Chondrocyte (in vitro differentiated cells): ENCODE measurements around the gene RPUSD3. TPM values are rescaled to one million over a fixed set of nuclear protein-coding genes. Genes with fewer than 3 reads are reported as not detected.
"Not testable (repeated sequence)": the region's sequence is repeated elsewhere in the genome, so short reads cannot be mapped to it uniquely, and the experiment has no call there.

Source experiments
- DNase-seq: peaks from one replicate; pipeline ENCODE4 v3.0.0; 2021; ENCODE audit warnings: mixed read lengths, low spot score
- H3K27ac Mint-ChIP-seq: one replicate; pipeline ENCODE4 v1.8.0; 2021; ENCODE audit warnings: mild to moderate bottlenecking, moderate library complexity, mixed read lengths; ENCODE audit not compliant: unreplicated experiment
- H3K27me3 Mint-ChIP-seq: 2 replicates; pipeline ENCODE4 v1.8.0; 2021; ENCODE audit warnings: low read depth, mixed read lengths
- H3K36me3 Mint-ChIP-seq: 2 replicates; pipeline ENCODE4 v1.8.0; 2021; ENCODE audit warnings: low read depth, mixed read lengths
- H3K4me1 Mint-ChIP-seq: 2 replicates; pipeline ENCODE4 v1.8.0; 2021; ENCODE audit warnings: low read depth, mild to moderate bottlenecking, mixed read lengths
- H3K4me3 Mint-ChIP-seq: one replicate; pipeline ENCODE4 v1.8.0; 2021; ENCODE audit warnings: mild to moderate bottlenecking, moderate library complexity, mixed read lengths; ENCODE audit not compliant: unreplicated experiment
- H3K9me3 Mint-ChIP-seq: 2 replicates; pipeline ENCODE4 v1.8.0; 2021; ENCODE audit warnings: low read depth, mixed read lengths
- CTCF ChIP-seq: fragments of 200-600 bp; sonication (generic); IDR thresholded peaks from 2 replicates; pipeline ENCODE4 v1.5.0; 2021; ENCODE audit warnings: antibody characterized with exemption, mild to moderate bottlenecking, moderate library complexity
- total RNA-seq: library from RNA; stranded (reverse); gene quantifications from 3 replicates; pipeline ENCODE4 v1.2.1, GENCODE V29; 2021

RPUSD3 gene
- total RNA-seq, 1 donor from 2014 or later: 27.7 TPM

- no peaks in the 10 kb centered on the region for H3K36me3 Mint-ChIP-seq
- H3K4me3 Mint-ChIP-seq: no peak overlapping the region
- no peak for TF ChIP-seq CTCF
Observed at GRCh38 chr3:9855594-9855993, 11.8 kb upstream of the RPUSD3 start.

GRCh38 chr3:9854291-9854940 is 10.6 kb upstream of the RPUSD3 start:
- not testable (repeated sequence) for H3K4me1 Mint-ChIP-seq, H3K4me3 Mint-ChIP-seq, H3K27ac Mint-ChIP-seq, H3K36me3 Mint-ChIP-seq, H3K27me3 Mint-ChIP-seq, H3K9me3 Mint-ChIP-seq, DNase-seq

More at GRCh38 chr3:9855594-9855993, 11.8 kb upstream of the RPUSD3 start:
- Mint-ChIP-seq H3K27me3 (peaks cover 6% of the 10 kb centered on the region), H3K27ac (no peak overlapping the region), H3K4me1 (no peaks in the 10 kb centered on the region), H3K9me3 (no peaks in the 10 kb centered on the region)
- DNase-seq: no peak

GRCh38 chr3:9852528-9852927 is 8.7 kb upstream of the RPUSD3 start:
- H3K36me3 Mint-ChIP-seq: no peaks in the 10 kb centered on the region
- no peak for DNase-seq
- H3K4me3 Mint-ChIP-seq: no peak overlapping the region
- no peak overlapping the region for H3K27ac Mint-ChIP-seq
- no peak for TF ChIP-seq CTCF
- peaks cover 3% of the 10 kb centered on the region for H3K4me1 Mint-ChIP-seq
- no peaks in the 10 kb centered on the region for H3K9me3 Mint-ChIP-seq
- H3K27me3 Mint-ChIP-seq: peaks cover 6% of the 10 kb centered on the region

- H3K9me3 Mint-ChIP-seq, H3K4me3 Mint-ChIP-seq, DNase-seq, H3K4me1 Mint-ChIP-seq, H3K27ac Mint-ChIP-seq, H3K36me3 Mint-ChIP-seq, H3K27me3 Mint-ChIP-seq: not testable (repeated sequence)
Observed at GRCh38 chr3:9851926-9852325, 8.1 kb upstream of the RPUSD3 start.

- H3K36me3 Mint-ChIP-seq, H3K27me3 Mint-ChIP-seq, DNase-seq, H3K27ac Mint-ChIP-seq, H3K4me1 Mint-ChIP-seq, H3K4me3 Mint-ChIP-seq, H3K9me3 Mint-ChIP-seq: not testable (repeated sequence)
Observed at GRCh38 chr3:9851383-9851782, 7.6 kb upstream of the RPUSD3 start.

- H3K4me3 Mint-ChIP-seq, H3K36me3 Mint-ChIP-seq, H3K9me3 Mint-ChIP-seq, H3K27ac Mint-ChIP-seq, DNase-seq, H3K4me1 Mint-ChIP-seq, H3K27me3 Mint-ChIP-seq: not testable (repeated sequence)
- TF ChIP-seq CTCF: peak; percentile 87
Observed at GRCh38 chr3:9848860-9849259, 5.1 kb upstream of the RPUSD3 start.

- not testable (repeated sequence) for H3K27me3 Mint-ChIP-seq, H3K27ac Mint-ChIP-seq, H3K36me3 Mint-ChIP-seq, H3K9me3 Mint-ChIP-seq, H3K4me3 Mint-ChIP-seq, DNase-seq
- peaks cover 12% of the 10 kb centered on the region for H3K4me1 Mint-ChIP-seq
Observed at GRCh38 chr3:9847870-9848269, 4.1 kb upstream of the RPUSD3 start.
